GM12878 (cell line): ENCODE measurements around the gene CIPC. TPM values are rescaled to one million over a fixed set of nuclear protein-coding genes. Genes with fewer than 3 reads are reported as not detected.

Experiments
- ATAC-seq: fragments of 200-7000 bp; cut with Tn5 transposase; 3 replicates; pipeline ENCODE4 v1.9.1; 2020; ENCODE audit warnings: mild to moderate bottlenecking, moderate library complexity
- BruUV-seq: library from RNA; stranded (reverse); fragments of 400-500 nt; replicated peaks from 2 replicates; lab custom pipeline; 2021; lab: Mats Ljungman, UMichigan
- CTCF ChIA-PET: fragments of 300-600 bp; sonication (Branson Sonifier 250); formaldehyde crosslinking; extraction: SDS; loops from one replicate; lab custom pipeline; 2021; ENCODE audit warnings: inconsistent platforms; lab: Yijun Ruan, JAX
- POLR2A ChIA-PET: fragments of 350-600 bp; formaldehyde crosslinking; extraction: SDS; loops from one replicate; lab custom pipeline; 2021; ENCODE audit warnings: inconsistent platforms; lab: Charles Lee
- RAD21 ChIA-PET: fragments of 300-600 bp; sonication (Branson Sonifier 250); formaldehyde crosslinking; loops from one replicate; lab custom pipeline; 2023; ENCODE audit warnings: antibody characterized with exemption; ENCODE audit not compliant: unreplicated experiment; lab: Charles Lee
- SMC1A ChIA-PET: fragments of 300-600 bp; sonication (Branson Sonifier 250); formaldehyde crosslinking; loops from one replicate; lab custom pipeline; 2023; ENCODE audit not compliant: unreplicated experiment, uncharacterized antibody; lab: Charles Lee
- DNase-seq: peaks from one replicate; pipeline ENCODE4 v3.0.0-alpha.2; 2011; ENCODE audit warnings: low read depth, low spot score
- FAIRE-seq: peaks from 3 replicates; lab custom pipeline; 2011; peaks lifted over from hg19 to GRCh38; lab: Jason Lieb, UNC
- H2AFZ ChIP-seq: 2 replicates; pipeline ENCODE4 v1.6.0; 2011; ENCODE audit warnings: low read depth, low read length, control low read depth; ENCODE audit not compliant: control insufficient read depth
- H3K27ac ChIP-seq: 2 replicates; pipeline ENCODE4 v1.5.1; 2011; ENCODE audit warnings: control low read depth; ENCODE audit not compliant: control insufficient read depth, insufficient read depth
- H3K27me3 ChIP-seq, 2 experiments: replicated peaks in 1 of 2; 2 replicates each; pipeline versions ENCODE4 v1.6.0 to v1.6.1; 2011; ENCODE audit warnings: low read length in 1 of 2; ENCODE audit not compliant: control insufficient read depth in 2 of 2, insufficient read depth in 2 of 2
- H3K36me3 ChIP-seq, 2 experiments: 2 replicates each; pipeline ENCODE4 v1.5.1; 2011; ENCODE audit warnings: low read length in 1 of 2; ENCODE audit not compliant: control insufficient read depth in 2 of 2, insufficient read depth in 2 of 2
- H3K4me1 ChIP-seq: 2 replicates; pipeline ENCODE4 v1.6.1; 2011; ENCODE audit warnings: mild to moderate bottlenecking, low read length, moderate library complexity, mixed read lengths; ENCODE audit not compliant: control insufficient read depth, insufficient read depth
- H3K4me2 ChIP-seq: 2 replicates; pipeline ENCODE4 v1.6.0; 2011; ENCODE audit warnings: control low read depth; ENCODE audit not compliant: control insufficient read depth, insufficient read depth
- H3K4me3 ChIP-seq: fragments of 200-600 bp; sonication (generic); 2 replicates; pipeline ENCODE4 v1.5.1; 2016
- H3K79me2 ChIP-seq: 2 replicates; pipeline ENCODE4 v1.6.0; 2011; ENCODE audit warnings: low read length; ENCODE audit not compliant: control insufficient read depth, insufficient read depth
- H3K9ac ChIP-seq: 2 replicates; pipeline ENCODE4 v1.8.0; 2011; ENCODE audit warnings: low read length, control low read depth, mixed read lengths; ENCODE audit not compliant: control insufficient read depth, insufficient read depth
- H3K9me3 ChIP-seq: replicated peaks from 3 replicates; pipeline ENCODE4 v1.5.1; 2011; ENCODE audit warnings: mild to moderate bottlenecking, low read length; ENCODE audit not compliant: control insufficient read depth, insufficient read depth
- H4K20me1 ChIP-seq: 2 replicates; pipeline ENCODE4 v1.6.0; 2011; ENCODE audit not compliant: control insufficient read depth, insufficient read depth
- BCLAF1 ChIP-seq: fragments of 450-650 bp; IDR thresholded peaks from 2 replicates; pipeline ENCODE4 v1.6.1; 2017; ENCODE audit warnings: antibody characterized with exemption, mild to moderate bottlenecking, moderate library complexity
- CEBPB ChIP-seq, 2 experiments: fragments of 150-350 bp in 1 of 2; IDR thresholded peaks; 2 replicates each; pipeline ENCODE4 v1.6.1; 2012 to 2014; ENCODE audit warnings: low read depth in 2 of 2, low read length in 2 of 2, borderline replicate concordance in 1 of 2, inconsistent platforms in 1 of 2
- FOXK2 ChIP-seq: fragments of 450-650 bp; IDR thresholded peaks from 2 replicates; pipeline ENCODE4 v1.6.1; 2017; ENCODE audit warnings: mild to moderate bottlenecking, moderate library complexity
- IKZF1 ChIP-seq: fragments of 450-650 bp; conservative IDR thresholded peaks from 2 replicates; pipeline ENCODE4 v1.6.1; 2017; ENCODE audit warnings: antibody characterized with exemption, mild to moderate bottlenecking
- MAX ChIP-seq: IDR thresholded peaks from 2 replicates; pipeline ENCODE4 v1.6.1; 2012; ENCODE audit warnings: low read depth, low read length, improper control_type of control experiment
- MEF2B ChIP-seq: fragments of 450-650 bp; IDR thresholded peaks from 2 replicates; pipeline ENCODE4 v1.6.1; 2018; ENCODE audit warnings: mild to moderate bottlenecking, moderate library complexity; ENCODE audit not compliant: partially characterized antibody, poor library complexity, severe bottlenecking
- MTA2 ChIP-seq: fragments of 450-650 bp; IDR thresholded peaks from 2 replicates; pipeline ENCODE4 v1.6.1; 2016; ENCODE audit warnings: low read depth, mild to moderate bottlenecking, moderate library complexity
- MYB ChIP-seq: fragments of 150-350 bp; IDR thresholded peaks from 2 replicates; pipeline ENCODE4 v1.6.1; 2014; ENCODE audit warnings: mild to moderate bottlenecking, low read depth, low read length, borderline replicate concordance
- NR2F1 ChIP-seq: fragments of 450-650 bp; conservative IDR thresholded peaks from 2 replicates; pipeline ENCODE4 v1.6.1; 2017; ENCODE audit warnings: mild to moderate bottlenecking
- RELB ChIP-seq: fragments of 450-650 bp; IDR thresholded peaks from 2 replicates; pipeline ENCODE4 v1.6.1; 2017; ENCODE audit warnings: low read depth, mild to moderate bottlenecking, moderate library complexity
- SREBF1 ChIP-seq: IDR thresholded peaks from 2 replicates; pipeline ENCODE4 v1.6.1; 2012; ENCODE audit warnings: mild to moderate bottlenecking, low read length
- YBX1 ChIP-seq: fragments of 450-650 bp; IDR thresholded peaks from 2 replicates; pipeline ENCODE4 v1.6.1; 2016; ENCODE audit warnings: antibody characterized with exemption
- ZBTB40 ChIP-seq: fragments of 450-650 bp; IDR thresholded peaks from 2 replicates; pipeline ENCODE4 v1.6.1; 2016; ENCODE audit warnings: mild to moderate bottlenecking, moderate library complexity, borderline replicate concordance
- ZNF217 ChIP-seq: fragments of 450-650 bp; IDR thresholded peaks from 2 replicates; pipeline ENCODE4 v1.6.1; 2017; ENCODE audit warnings: antibody characterized with exemption, mild to moderate bottlenecking
- WGBS: methylation state at CpG from one replicate; pipeline ENCODE4 v1.1.6; 2016; ENCODE audit warnings: low lambda C conversion rate; ENCODE audit not compliant: insufficient replicate concordance, insufficient coverage; ENCODE audit errors: missing lambda C conversion rate; 5-methylcytosine and 5-hydroxymethylcytosine counted together
- in situ Hi-C: fragments of 300-500 bp; cut with MboI; formaldehyde crosslinking; loops from 9 replicates; pipeline ENCODE4 v1.14.3; 2018; ENCODE audit warnings: mixed read lengths
- intact Hi-C: fragments of 100-400 bp; cut with micrococcal nuclease; formaldehyde crosslinking; loops from one replicate; pipeline ENCODE4 v1.14.2; 2022; ENCODE audit not compliant: unreplicated experiment
- polyA plus RNA-seq, 11 experiments: library from polyadenylated mRNA; depleted of rRNA in 4 of 11; unstranded in 6 of 11; stranded (reverse) in 5 of 11; fragments of >200 nt; fragmentation: Nextera tagmentation in 4 of 11; fragmentation: Illumina TruSeq in 1 of 11; extraction: Ambion mirVana in 4 of 11; extraction: Trizol in 1 of 11; gene quantifications; 1 replicate in 1 of 11; 2 replicates in 10 of 11; pipeline versions ENCODE4 v1.2.1 to v1.2.3, GENCODE V29; 2011 to 2016; ENCODE audit warnings: inconsistent platforms in 2 of 11, missing spikeins in 2 of 11, low read depth in 1 of 11
- total RNA-seq, 4 experiments: library from RNA; depleted of rRNA in 3 of 4; stranded (reverse); fragments of >200 nt in 3 of 4; fragmentation: Illumina TruSeq in 1 of 4; extraction: Trizol in 1 of 4; gene quantifications; 2 replicates each; pipeline versions ENCODE4 v1.2.1 to v1.2.3, GENCODE V29; 2013 to 2021

The CIPC gene
- total and polyA plus RNA-seq, 10 of the 15 experiments (the other 5 are each of a cell fraction or from before 2014, with no cell fraction given), result 5.6 to 29.5 (median 16.5) TPM

- H3K27ac ChIP-seq, result peak overlapping the region; percentile 17
- H3K27me3 ChIP-seq, result no peaks in the 10 kb centered on the region
- no peaks in the 10 kb centered on the region for H3K9me3 ChIP-seq
- ATAC-seq, result peak; percentile 22
- no peaks in the 10 kb centered on the region for H3K36me3 ChIP-seq
- H3K4me2 ChIP-seq, result peak overlapping the region; percentile 88
- in situ Hi-C loops, result no loop called here
- no peak for FAIRE-seq
- no peak overlapping the region for H3K4me3 ChIP-seq
- DNase-seq, result no peak
- peaks cover 13% of the 10 kb centered on the region for H3K79me2 ChIP-seq
- no peak overlapping the region for H3K9ac ChIP-seq
- RAD21 ChIA-PET, result interaction anchor here (0.6 to 13.8 kb wide), 7 partner anchors 9 to 512 kb away, joined by 3 to 199 read pairs (median 3); partner anchors contain the start of genes GSTZ1 and POMT2
- POLR2A ChIA-PET, result interaction anchor here (1.8 to 6.9 kb wide), 2 partner anchors 17 to 21 kb away, joined by 11 to 68 read pairs; no protein-coding TSS in a partner anchor
- CTCF ChIA-PET, result interaction anchor here (0.7 to 21.9 kb wide), 10 partner anchors 12 to 228 kb away, joined by 3 to 445 read pairs (median 4); no protein-coding TSS in a partner anchor
- SMC1A ChIA-PET, result interaction anchor here (12.6 to 21.4 kb wide), 2 partner anchors 18 to 20 kb away, joined by 214 to 428 read pairs; no protein-coding TSS in a partner anchor
- intact Hi-C loops, result no loop called here
- no TSS peak for BruUV-seq
- whole genome bisulfite sequencing, result 45% methylated on average over 3 of the region's 3 CpGs
- no peaks in the 10 kb centered on the region for H4K20me1 ChIP-seq
- H2AFZ ChIP-seq, result no peak overlapping the region
- peaks cover 17% of the 10 kb centered on the region for H3K4me1 ChIP-seq
- TF ChIP-seq FOXK2 (no peak), MTA2 (no peak), BCLAF1 (no peak), RELB (0 out of 2 replicates have a peak, but pooled peaks have one; percentile 19), MAX (no peak), MYB (no peak), CEBPB (IDR thresholded peaks at IDR 0.05; ENCODE audit: borderline replicate concordance in 1 of 2, low read depth in 2 of 2, low read length in 2 of 2) (no peak), NR2F1 (no peak), ZNF217 (no peak), YBX1 (no peak), MEF2B (no peak), ZBTB40 (peak; percentile 74; the same call in 1 of the 2 replicates), SREBF1 (no peak), IKZF1 (no peak)
Observed at GRCh38 chr14:77100961-77101360, 2.9 kb downstream of the CIPC start.
